GM12878 (cell line): ENCODE results near the gene TOP1. TPM values are rescaled to one million over a fixed set of nuclear protein-coding genes. Genes with fewer than 3 reads are reported as not detected.

Experiments used
- ATAC-seq: fragments of 200-7000 bp; cut with Tn5 transposase; 3 replicates; pipeline ENCODE4 v1.9.1; 2020; ENCODE audit warnings: mild to moderate bottlenecking, moderate library complexity
- BruUV-seq: library from RNA; stranded (reverse); fragments of 400-500 nt; replicated peaks from 2 replicates; lab custom pipeline; 2021; lab: Mats Ljungman, UMichigan
- CTCF ChIA-PET: fragments of 300-600 bp; sonication (Branson Sonifier 250); formaldehyde crosslinking; extraction: SDS; loops from one replicate; lab custom pipeline; 2021; ENCODE audit warnings: inconsistent platforms; lab: Yijun Ruan, JAX
- POLR2A ChIA-PET: fragments of 350-600 bp; formaldehyde crosslinking; extraction: SDS; loops from one replicate; lab custom pipeline; 2021; ENCODE audit warnings: inconsistent platforms; lab: Charles Lee
- RAD21 ChIA-PET: fragments of 300-600 bp; sonication (Branson Sonifier 250); formaldehyde crosslinking; loops from one replicate; lab custom pipeline; 2023; ENCODE audit warnings: antibody characterized with exemption; ENCODE audit not compliant: unreplicated experiment; lab: Charles Lee
- SMC1A ChIA-PET: fragments of 300-600 bp; sonication (Branson Sonifier 250); formaldehyde crosslinking; loops from one replicate; lab custom pipeline; 2023; ENCODE audit not compliant: unreplicated experiment, uncharacterized antibody; lab: Charles Lee
- DNase-seq: peaks from one replicate; pipeline ENCODE4 v3.0.0-alpha.2; 2011; ENCODE audit warnings: low read depth, low spot score
- FAIRE-seq: peaks from 3 replicates; lab custom pipeline; 2011; peaks lifted over from hg19 to GRCh38; lab: Jason Lieb, UNC
- H2AFZ ChIP-seq: 2 replicates; pipeline ENCODE4 v1.6.0; 2011; ENCODE audit warnings: low read depth, low read length, control low read depth; ENCODE audit not compliant: control insufficient read depth
- H3K27ac ChIP-seq: 2 replicates; pipeline ENCODE4 v1.5.1; 2011; ENCODE audit warnings: control low read depth; ENCODE audit not compliant: control insufficient read depth, insufficient read depth
- H3K27me3 ChIP-seq, 2 experiments: replicated peaks in 1 of 2; 2 replicates each; pipeline versions ENCODE4 v1.6.0 to v1.6.1; 2011; ENCODE audit warnings: low read length in 1 of 2; ENCODE audit not compliant: control insufficient read depth in 2 of 2, insufficient read depth in 2 of 2
- H3K36me3 ChIP-seq, 2 experiments: 2 replicates each; pipeline ENCODE4 v1.5.1; 2011; ENCODE audit warnings: low read length in 1 of 2; ENCODE audit not compliant: control insufficient read depth in 2 of 2, insufficient read depth in 2 of 2
- H3K4me1 ChIP-seq: 2 replicates; pipeline ENCODE4 v1.6.1; 2011; ENCODE audit warnings: mild to moderate bottlenecking, low read length, moderate library complexity, mixed read lengths; ENCODE audit not compliant: control insufficient read depth, insufficient read depth
- H3K4me2 ChIP-seq: 2 replicates; pipeline ENCODE4 v1.6.0; 2011; ENCODE audit warnings: control low read depth; ENCODE audit not compliant: control insufficient read depth, insufficient read depth
- H3K4me3 ChIP-seq: fragments of 200-600 bp; sonication (generic); 2 replicates; pipeline ENCODE4 v1.5.1; 2016
- H3K79me2 ChIP-seq: 2 replicates; pipeline ENCODE4 v1.6.0; 2011; ENCODE audit warnings: low read length; ENCODE audit not compliant: control insufficient read depth, insufficient read depth
- H3K9ac ChIP-seq: 2 replicates; pipeline ENCODE4 v1.8.0; 2011; ENCODE audit warnings: low read length, control low read depth, mixed read lengths; ENCODE audit not compliant: control insufficient read depth, insufficient read depth
- H3K9me3 ChIP-seq: replicated peaks from 3 replicates; pipeline ENCODE4 v1.5.1; 2011; ENCODE audit warnings: mild to moderate bottlenecking, low read length; ENCODE audit not compliant: control insufficient read depth, insufficient read depth
- H4K20me1 ChIP-seq: 2 replicates; pipeline ENCODE4 v1.6.0; 2011; ENCODE audit not compliant: control insufficient read depth, insufficient read depth
- CEBPB ChIP-seq, 2 experiments: fragments of 150-350 bp in 1 of 2; IDR thresholded peaks; 2 replicates each; pipeline ENCODE4 v1.6.1; 2012 to 2014; ENCODE audit warnings: low read depth in 2 of 2, low read length in 2 of 2, borderline replicate concordance in 1 of 2, inconsistent platforms in 1 of 2
- MEF2B ChIP-seq: fragments of 450-650 bp; IDR thresholded peaks from 2 replicates; pipeline ENCODE4 v1.6.1; 2018; ENCODE audit warnings: mild to moderate bottlenecking, moderate library complexity; ENCODE audit not compliant: partially characterized antibody, poor library complexity, severe bottlenecking
- RELA ChIP-seq: fragments of 450-650 bp; IDR thresholded peaks from 2 replicates; pipeline ENCODE4 v1.8.0; 2014; ENCODE audit warnings: borderline replicate concordance; ENCODE audit not compliant: partially characterized antibody
- ZZZ3 ChIP-seq: IDR thresholded peaks from 2 replicates; pipeline ENCODE4 v1.6.1; 2011; ENCODE audit warnings: low read depth; ENCODE audit not compliant: control insufficient read depth, insufficient read length
- WGBS: methylation state at CpG from one replicate; pipeline ENCODE4 v1.1.6; 2016; ENCODE audit warnings: low lambda C conversion rate; ENCODE audit not compliant: insufficient replicate concordance, insufficient coverage; ENCODE audit errors: missing lambda C conversion rate; 5-methylcytosine and 5-hydroxymethylcytosine counted together
- in situ Hi-C: fragments of 300-500 bp; cut with MboI; formaldehyde crosslinking; loops from 9 replicates; pipeline ENCODE4 v1.14.3; 2018; ENCODE audit warnings: mixed read lengths
- intact Hi-C: fragments of 100-400 bp; cut with micrococcal nuclease; formaldehyde crosslinking; loops from one replicate; pipeline ENCODE4 v1.14.2; 2022; ENCODE audit not compliant: unreplicated experiment
- polyA plus RNA-seq, 11 experiments: library from polyadenylated mRNA; depleted of rRNA in 4 of 11; unstranded in 6 of 11; stranded (reverse) in 5 of 11; fragments of >200 nt; fragmentation: Nextera tagmentation in 4 of 11; fragmentation: Illumina TruSeq in 1 of 11; extraction: Ambion mirVana in 4 of 11; extraction: Trizol in 1 of 11; gene quantifications; 1 replicate in 1 of 11; 2 replicates in 10 of 11; pipeline versions ENCODE4 v1.2.1 to v1.2.3, GENCODE V29; 2011 to 2016; ENCODE audit warnings: inconsistent platforms in 2 of 11, missing spikeins in 2 of 11, low read depth in 1 of 11
- total RNA-seq, 4 experiments: library from RNA; depleted of rRNA in 3 of 4; stranded (reverse); fragments of >200 nt in 3 of 4; fragmentation: Illumina TruSeq in 1 of 4; extraction: Trizol in 1 of 4; gene quantifications; 2 replicates each; pipeline versions ENCODE4 v1.2.1 to v1.2.3, GENCODE V29; 2013 to 2021
- TF ChIP-seq, protein P1 (sequence below): IDR thresholded peaks from 2 replicates; pipeline ENCODE4 v1.6.1; 2011; ENCODE audit warnings: low read depth, low read length, improper control_type of control experiment, borderline replicate concordance
- TF ChIP-seq, protein P2 (sequence below): IDR thresholded peaks from 2 replicates; pipeline ENCODE4 v1.6.1; 2011; ENCODE audit warnings: low read depth, mild to moderate bottlenecking, low read length, moderate library complexity, borderline replicate concordance; ENCODE audit errors: extremely low read depth

The TOP1 gene
- total and polyA plus RNA-seq, 10 of the 15 experiments (the other 5 are each of a cell fraction or from before 2014, with no cell fraction given), result 21.5 to 128 (median 47.3) TPM

DNA sequence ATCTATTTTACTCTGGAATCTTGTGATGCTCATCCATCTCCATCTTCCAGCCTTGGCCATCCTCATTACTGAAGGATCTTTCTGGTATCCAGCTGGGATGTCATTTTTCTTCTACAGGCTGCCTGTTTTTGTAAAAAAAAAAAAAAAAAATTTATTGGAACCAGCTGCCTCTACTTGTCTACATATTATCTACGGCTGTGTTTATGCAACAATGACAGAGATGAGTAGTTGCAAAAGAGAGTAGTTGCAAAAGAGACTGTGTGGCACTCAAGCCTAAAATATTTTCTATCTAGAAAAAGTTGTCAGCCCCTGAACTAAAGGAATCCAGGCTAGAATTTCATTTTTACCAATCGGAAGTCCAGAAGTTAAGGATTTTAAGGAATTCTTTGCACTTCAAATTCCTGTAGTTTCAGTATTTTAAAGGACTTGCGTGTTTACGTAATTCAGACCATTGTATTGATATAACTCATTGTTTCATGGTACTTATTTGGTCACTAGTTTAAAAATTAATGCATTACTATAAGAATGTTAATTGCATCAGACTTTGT is 70.2 kb downstream of the TOP1 start (continued):
- TF ChIP-seq CEBPB (IDR thresholded peaks at IDR 0.05; ENCODE audit: borderline replicate concordance in 1 of 2, low read depth in 2 of 2, low read length in 2 of 2) (no peak), MEF2B (no peak), RELA (no peak)

DNA sequence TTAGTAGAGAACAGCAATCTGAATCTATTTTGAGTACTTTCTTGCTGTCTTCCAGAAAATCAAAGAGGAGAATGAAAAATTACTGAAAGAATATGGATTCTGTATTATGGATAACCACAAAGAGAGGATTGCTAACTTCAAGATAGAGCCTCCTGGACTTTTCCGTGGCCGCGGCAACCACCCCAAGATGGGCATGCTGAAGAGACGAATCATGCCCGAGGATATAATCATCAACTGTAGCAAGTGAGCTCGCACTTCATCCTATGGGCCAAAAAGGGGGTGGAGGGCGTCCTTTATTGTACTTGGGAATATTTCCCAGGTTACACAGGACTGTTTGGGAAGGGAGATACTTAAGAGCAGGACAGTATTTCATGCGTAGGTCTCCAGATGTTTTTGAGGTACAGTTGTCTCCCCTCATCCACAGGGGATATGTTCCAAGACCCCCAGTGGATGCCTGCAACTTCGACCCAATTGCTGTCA is 71.4 kb downstream of the TOP1 start:
- H3K9ac ChIP-seq, result no peak overlapping the region
- no peak for FAIRE-seq
- no peaks in the 10 kb centered on the region for H3K4me1 ChIP-seq
- WGBS, result 99% methylated on average over 9 of the region's 9 CpGs
- no peak overlapping the region for H3K4me2 ChIP-seq
- ChIA-PET RAD21 (interaction anchor here (7.1 kb wide), 1 partner anchor 109 kb away, joined by 111 read pairs; no protein-coding TSS in a partner anchor), POLR2A (interaction anchor here (0.9 kb wide), 1 partner anchor 67 kb away, joined by 3 read pairs; no protein-coding TSS in a partner anchor), SMC1A (interaction anchor here (1.3 to 6.7 kb wide), 5 partner anchors 110 to 239 kb away, joined by 3 to 161 read pairs (median 4); no protein-coding TSS in a partner anchor), CTCF (interaction anchor here (2.3 to 10.1 kb wide), 3 partner anchors 113 to 137 kb away, joined by 11 to 326 read pairs (median 127); no protein-coding TSS in a partner anchor)
- no peak overlapping the region for H3K27ac ChIP-seq
- no peaks in the 10 kb centered on the region for H3K79me2 ChIP-seq
- intact Hi-C loops (no loop called here), in situ Hi-C loops (no loop called here)
- H3K9me3 ChIP-seq, result no peaks in the 10 kb centered on the region
- H3K36me3 ChIP-seq, result peaks cover 19 to 50% of the 10 kb centered on the region in 2 experiments
- no peak for DNase-seq
- H3K4me3 ChIP-seq, result no peak overlapping the region
- no peaks in the 10 kb centered on the region for H3K27me3 ChIP-seq
- H2AFZ ChIP-seq, result no peak overlapping the region
- no peaks in the 10 kb centered on the region for H4K20me1 ChIP-seq
- ATAC-seq, result no peak
- BruUV-seq, result no TSS peak
- TF ChIP-seq, protein P1, sequence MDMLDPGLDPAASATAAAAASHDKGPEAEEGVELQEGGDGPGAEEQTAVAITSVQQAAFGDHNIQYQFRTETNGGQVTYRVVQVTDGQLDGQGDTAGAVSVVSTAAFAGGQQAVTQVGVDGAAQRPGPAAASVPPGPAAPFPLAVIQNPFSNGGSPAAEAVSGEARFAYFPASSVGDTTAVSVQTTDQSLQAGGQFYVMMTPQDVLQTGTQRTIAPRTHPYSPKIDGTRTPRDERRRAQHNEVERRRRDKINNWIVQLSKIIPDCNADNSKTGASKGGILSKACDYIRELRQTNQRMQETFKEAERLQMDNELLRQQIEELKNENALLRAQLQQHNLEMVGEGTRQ, result no peak
- no peak for TF ChIP-seq ZZZ3
- TF ChIP-seq, protein P2, sequence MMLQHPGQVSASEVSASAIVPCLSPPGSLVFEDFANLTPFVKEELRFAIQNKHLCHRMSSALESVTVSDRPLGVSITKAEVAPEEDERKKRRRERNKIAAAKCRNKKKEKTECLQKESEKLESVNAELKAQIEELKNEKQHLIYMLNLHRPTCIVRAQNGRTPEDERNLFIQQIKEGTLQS, result no peak
